GM19025 (cell line): Measurements from ENCODE around the gene ACADS.

Experiments
- ATAC-seq: cut with Tn5 transposase; IDR thresholded peaks from one replicate; pipeline ENCODE4 v1.9.1; 2021; ENCODE audit warnings: mild to moderate bottlenecking, low read depth, moderate library complexity; ENCODE audit not compliant: unreplicated experiment

The ACADS gene

GRCh38 chr12:120699553-120699952 is 26.1 kb upstream of the ACADS start:
- no peak for ATAC-seq

GRCh38 chr12:120700886-120701285 is 24.7 kb upstream of the ACADS start:
- ATAC-seq: no peak

GRCh38 chr12:120702637-120703036 is 23.0 kb upstream of the ACADS start:
- no peak for ATAC-seq

- ATAC-seq: no peak
Observed at GRCh38 chr12:120703311-120703942, 22.2 kb upstream of the ACADS start.

- no peak for ATAC-seq
Observed at GRCh38 chr12:120705618-120706017, 20.0 kb upstream of the ACADS start.

- ATAC-seq: no peak
Observed at GRCh38 chr12:120706029-120706428, 19.6 kb upstream of the ACADS start.

GRCh38 chr12:120708651-120709050 is 17.0 kb upstream of the ACADS start:
- no peak for ATAC-seq

- peak; percentile 62 for ATAC-seq
Observed at GRCh38 chr12:120710031-120710804, 15.4 kb upstream of the ACADS start, which contains the start of gene UNC119B. UNC119B (plus strand) TSS chr12:120710458; CDS start chr12:120710475, 17 bp downstream.

- ATAC-seq: peak; percentile 22
Observed at GRCh38 chr12:120710805-120711296, 14.8 kb upstream of the ACADS start.

- no peak for ATAC-seq
Observed at GRCh38 chr12:120711411-120711810, 14.2 kb upstream of the ACADS start.

- ATAC-seq: no peak
Observed at GRCh38 chr12:120712610-120713009, 13.0 kb upstream of the ACADS start.

GRCh38 chr12:120713861-120714482 is 11.7 kb upstream of the ACADS start:
- ATAC-seq: no peak

GRCh38 chr12:120718055-120718454 is 7.6 kb upstream of the ACADS start:
- ATAC-seq: no peak

- peak; percentile 51 for ATAC-seq
Observed at GRCh38 chr12:120719072-120719471, 6.6 kb upstream of the ACADS start.

GRCh38 chr12:120719496-120720233 is 6.0 kb upstream of the ACADS start:
- no peak for ATAC-seq

- ATAC-seq: no peak
Observed at GRCh38 chr12:120720234-120720986, 5.2 kb upstream of the ACADS start.

- ATAC-seq: no peak
Observed at GRCh38 chr12:120720987-120721801, 4.4 kb upstream of the ACADS start.

- ATAC-seq: no peak
Observed at GRCh38 chr12:120721866-120722265, 3.8 kb upstream of the ACADS start.

GRCh38 chr12:120722784-120723183 is 2.8 kb upstream of the ACADS start:
- ATAC-seq: no peak
